Activated T-helper 17 cell treated with anti-CD3 and anti-CD28 coated beads, Interleukin-2, amount 50 U/mL, for 72 hours (primary cell): ENCODE results near the gene MED15. TPM values are rescaled to one million over a fixed set of nuclear protein-coding genes. Genes with fewer than 3 reads are reported as not detected.

ENCODE experiments used
- ATAC-seq: fragments of 150-1000 bp; cut with Tn5 transposase; replicated peaks from 2 replicates; pipeline ENCODE4 v1.10.0; 2021; ENCODE audit warnings: mild to moderate bottlenecking, moderate library complexity
- H3K27ac Mint-ChIP-seq: one replicate; pipeline ENCODE4 v1.8.0; 2022; ENCODE audit warnings: mixed read lengths
- H3K27me3 Mint-ChIP-seq: one replicate; pipeline ENCODE4 v1.8.0; 2022; ENCODE audit warnings: mixed read lengths
- H3K36me3 Mint-ChIP-seq: one replicate; pipeline ENCODE4 v1.8.0; 2022; ENCODE audit warnings: low read depth, mild to moderate bottlenecking, mixed read lengths
- H3K4me1 Mint-ChIP-seq: one replicate; pipeline ENCODE4 v1.8.0; 2022; ENCODE audit warnings: mixed read lengths
- H3K4me3 Mint-ChIP-seq: one replicate; pipeline ENCODE4 v1.8.0; 2022; ENCODE audit warnings: mild to moderate bottlenecking, mixed read lengths
- H3K9me3 Mint-ChIP-seq: one replicate; pipeline ENCODE4 v1.8.0; 2022; ENCODE audit warnings: mixed read lengths
- total RNA-seq, 2 donors: library from RNA; stranded (reverse); gene quantifications; one replicate each; pipeline ENCODE4 v1.2.3, GENCODE V29; 2022

The MED15 gene
- total RNA-seq, 2 donors from 2014 or later: 115 to 118 TPM

GRCh38 chr22:20634560-20635226 lies 127.3 kb downstream of the MED15 start:
- H3K9me3 Mint-ChIP-seq: no peaks in the 10 kb centered on the region
- ATAC-seq: no peak
- peaks cover 18% of the 10 kb centered on the region for H3K27me3 Mint-ChIP-seq
- no peaks in the 10 kb centered on the region for H3K36me3 Mint-ChIP-seq
- no peak overlapping the region for H3K4me3 Mint-ChIP-seq
- no peaks in the 10 kb centered on the region for H3K4me1 Mint-ChIP-seq
- no peak overlapping the region for H3K27ac Mint-ChIP-seq

GRCh38 chr22:20635227-20635591 lies 127.8 kb downstream of the MED15 start:
- no peak for ATAC-seq
- Mint-ChIP-seq H3K27ac (no peak overlapping the region), H3K9me3 (no peaks in the 10 kb centered on the region), H3K4me1 (no peaks in the 10 kb centered on the region), H3K4me3 (no peak overlapping the region), H3K27me3 (peaks cover 18% of the 10 kb centered on the region), H3K36me3 (no peaks in the 10 kb centered on the region)

GRCh38 chr22:20636075-20636812 lies 128.8 kb downstream of the MED15 start:
- Mint-ChIP-seq H3K4me1 (no peaks in the 10 kb centered on the region), H3K9me3 (no peaks in the 10 kb centered on the region), H3K36me3 (no peaks in the 10 kb centered on the region), H3K4me3 (no peak overlapping the region), H3K27me3 (peaks cover 14% of the 10 kb centered on the region), H3K27ac (no peak overlapping the region)
- ATAC-seq: no peak

- no peak overlapping the region for H3K27ac Mint-ChIP-seq
- no peaks in the 10 kb centered on the region for H3K9me3 Mint-ChIP-seq
- no peak for ATAC-seq
- peaks cover 9% of the 10 kb centered on the region for H3K27me3 Mint-ChIP-seq
- no peak overlapping the region for H3K4me3 Mint-ChIP-seq
- H3K36me3 Mint-ChIP-seq: no peaks in the 10 kb centered on the region
- no peaks in the 10 kb centered on the region for H3K4me1 Mint-ChIP-seq
Measured at GRCh38 chr22:20636945-20637344, 129.5 kb downstream of the MED15 start.

Other genes with a start within 250 kb of the MED15 start
- gene RTN4R, start 239.3 kb upstream of the MED15 start, total RNA-seq: 1 to 10 TPM; 1.4 to 2.6 TPM
- 10 to 100 TPM; 20.5 to 29.2 TPM for gene DGCR6L, start 187.6 kb upstream of the MED15 start, total RNA-seq
- gene ZNF74, start 113.5 kb upstream of the MED15 start, total RNA-seq: 10 to 100 TPM in 1 of 2 donors, 1 to 10 TPM in 1; 6.4 to 10.0 TPM
- 1 to 10 TPM in 1 of 2 donors, under 1 TPM in 1; 0.43 to 1.5 TPM for gene SCARF2, start 69.8 kb upstream of the MED15 start, total RNA-seq
- gene KLHL22, start 11.8 kb upstream of the MED15 start, total RNA-seq: 10 to 100 TPM; 19.3 to 22.4 TPM